GM23338 (cell line): ENCODE measurements around the gene SLCO1C1. TPM values are rescaled to one million over a fixed set of nuclear protein-coding genes. Genes with fewer than 3 reads are reported as not detected.

Experiments
- ATAC-seq: fragments of 200-7000 bp; cut with Tn5 transposase; 3 replicates; pipeline ENCODE4 v1.9.1; 2020
- DNase-seq: peaks from one replicate; pipeline ENCODE4 v3.0.0-alpha.2; 2015; ENCODE audit warnings: low spot score
- H2AFZ ChIP-seq: fragments of 200-600 bp; sonication (generic); 2 replicates; pipeline ENCODE4 v1.8.0; 2016; ENCODE audit warnings: antibody characterized with exemption, mild to moderate bottlenecking, moderate library complexity
- H3F3A ChIP-seq: fragments of 200-600 bp; sonication (generic); replicated peaks from 2 replicates; pipeline ENCODE4 v1.8.0; 2017; ENCODE audit warnings: antibody characterized with exemption, mixed run types, low read depth
- H3K27ac ChIP-seq: fragments of 200-600 bp; sonication (generic); 2 replicates; pipeline ENCODE4 v1.6.1; 2016; ENCODE audit warnings: low read depth
- H3K27me3 ChIP-seq: fragments of 200-600 bp; sonication (generic); 2 replicates; pipeline ENCODE4 v1.8.0; 2016; ENCODE audit warnings: mild to moderate bottlenecking, mixed run types, moderate library complexity; ENCODE audit not compliant: insufficient read depth
- H3K36me3 ChIP-seq: fragments of 200-600 bp; sonication (generic); 2 replicates; pipeline ENCODE4 v1.8.0; 2016; ENCODE audit warnings: mild to moderate bottlenecking; ENCODE audit not compliant: insufficient read depth
- H3K4me1 ChIP-seq: fragments of 200-600 bp; sonication (generic); 2 replicates; pipeline ENCODE4 v1.8.0; 2016; ENCODE audit warnings: mild to moderate bottlenecking, moderate library complexity; ENCODE audit not compliant: insufficient read depth
- H3K4me2 ChIP-seq: fragments of 200-600 bp; sonication (generic); 2 replicates; pipeline ENCODE4 v1.7.1; 2017; ENCODE audit warnings: mixed run types
- H3K4me3 ChIP-seq: fragments of 200-600 bp; sonication (generic); 2 replicates; pipeline ENCODE4 v1.6.1; 2016; ENCODE audit warnings: mixed run types
- H3K79me2 ChIP-seq: fragments of 200-600 bp; sonication (generic); replicated peaks from 2 replicates; pipeline ENCODE4 v1.8.0; 2017; ENCODE audit warnings: mild to moderate bottlenecking; ENCODE audit not compliant: insufficient read depth
- H3K9me2 ChIP-seq: fragments of 200-600 bp; sonication (generic); 2 replicates; pipeline ENCODE4 v1.8.0; 2017; ENCODE audit not compliant: insufficient read depth
- H4K20me1 ChIP-seq: fragments of 200-600 bp; sonication (generic); replicated peaks from 2 replicates; pipeline ENCODE4 v1.8.0; 2017; ENCODE audit warnings: mild to moderate bottlenecking; ENCODE audit not compliant: insufficient read depth
- H3K27ac Mint-ChIP-seq: 2 replicates; pipeline ENCODE4 v1.8.0; 2020; ENCODE audit warnings: inconsistent platforms, mild to moderate bottlenecking, moderate library complexity, mixed read lengths
- H3K27me3 Mint-ChIP-seq: 3 replicates; pipeline ENCODE4 v1.8.0; 2022; ENCODE audit warnings: low read depth, mild to moderate bottlenecking, moderate library complexity, mixed read lengths, inconsistent platforms; ENCODE audit not compliant: insufficient read depth, poor library complexity
- H3K36me3 Mint-ChIP-seq: 3 replicates; pipeline ENCODE4 v1.8.0; 2021; ENCODE audit warnings: low read depth, mild to moderate bottlenecking, inconsistent platforms, moderate library complexity, mixed read lengths
- H3K4me1 Mint-ChIP-seq: 3 replicates; pipeline ENCODE4 v1.8.0; 2020; ENCODE audit warnings: mild to moderate bottlenecking, inconsistent platforms, mixed read lengths
- H3K4me3 Mint-ChIP-seq: 3 replicates; pipeline ENCODE4 v1.8.0; 2021; ENCODE audit warnings: moderate library complexity, mild to moderate bottlenecking, inconsistent platforms, mixed read lengths
- H3K9me3 Mint-ChIP-seq: 3 replicates; pipeline ENCODE4 v1.8.0; 2020; ENCODE audit warnings: moderate library complexity, mild to moderate bottlenecking, inconsistent platforms, mixed read lengths
- CREB1 ChIP-seq: fragments of 250-450 bp; sonication (Bioruptor Pico); IDR thresholded peaks from 2 replicates; pipeline ENCODE4 v1.5.0; 2020; ENCODE audit warnings: low read depth, mild to moderate bottlenecking, moderate library complexity
- CTCF ChIP-seq, 2 experiments: fragments of 200-600 bp in 1 of 2; sonication (generic) in 1 of 2; conservative IDR thresholded peaks; 2 replicates each; pipeline versions ENCODE4 v1.5.1 to v1.6.1; 2016 to 2017; ENCODE audit warnings: antibody characterized with exemption in 2 of 2, low read depth in 2 of 2, mild to moderate bottlenecking in 2 of 2, moderate library complexity in 1 of 2
- ETS1 ChIP-seq: IDR thresholded peaks from 2 replicates; pipeline ENCODE4 v1.6.1; 2016; ENCODE audit warnings: antibody characterized with exemption
- EZH2 ChIP-seq: fragments of 200-600 bp; sonication (generic); IDR thresholded peaks from one replicate; pipeline ENCODE4 v1.8.0; 2017; ENCODE audit warnings: antibody characterized with exemption, mild to moderate bottlenecking, low read depth; ENCODE audit not compliant: unreplicated experiment
- EZH2phosphoT487 ChIP-seq: fragments of 200-600 bp; sonication (generic); IDR thresholded peaks from one replicate; pipeline ENCODE4 v1.8.1; 2018; ENCODE audit warnings: antibody characterized with exemption; ENCODE audit not compliant: unreplicated experiment
- JUNB ChIP-seq: IDR thresholded peaks from one replicate; pipeline ENCODE4 v1.6.1; 2016; ENCODE audit warnings: antibody characterized with exemption; ENCODE audit not compliant: unreplicated experiment
- NANOG ChIP-seq: IDR thresholded peaks from 2 replicates; pipeline ENCODE4 v1.6.1; 2016; ENCODE audit warnings: antibody characterized with exemption, borderline replicate concordance
- POLR2AphosphoS5 ChIP-seq: IDR thresholded peaks from 2 replicates; pipeline ENCODE4 v1.6.1; 2016; ENCODE audit warnings: antibody characterized with exemption, low read depth
- REST ChIP-seq: IDR thresholded peaks from one replicate; pipeline ENCODE4 v1.6.1; 2018; ENCODE audit warnings: antibody characterized with exemption; ENCODE audit not compliant: unreplicated experiment
- STAT1 ChIP-seq: IDR thresholded peaks from one replicate; pipeline ENCODE4 v1.6.1; 2016; ENCODE audit warnings: antibody characterized with exemption; ENCODE audit not compliant: unreplicated experiment
- ZNF114 ChIP-seq: fragments of 250-450 bp; sonication (Bioruptor Pico); IDR thresholded peaks from 2 replicates; pipeline ENCODE4 v1.5.0; 2020; ENCODE audit warnings: mild to moderate bottlenecking, moderate library complexity
- ZNF331 ChIP-seq: fragments of 250-450 bp; sonication (Bioruptor Pico); IDR thresholded peaks from 2 replicates; pipeline ENCODE4 v1.5.0; 2020; ENCODE audit warnings: low read depth, mild to moderate bottlenecking, moderate library complexity
- ZNF462 ChIP-seq: fragments of 250-450 bp; sonication (Bioruptor Pico); IDR thresholded peaks from 2 replicates; pipeline ENCODE4 v1.5.0; 2020; ENCODE audit warnings: mild to moderate bottlenecking, moderate library complexity
- long read RNA-seq: library from polyadenylated mRNA; unstranded; transcript quantifications from one replicate; pipeline ENCODE4 v2.0.0, GENCODE V29; 2020; ENCODE audit not compliant: unreplicated experiment
- polyA plus RNA-seq: library from polyadenylated mRNA; unstranded; fragments of >200 nt; fragmentation: Nextera tagmentation; extraction: Ambion mirVana; gene quantifications from 2 replicates; pipeline ENCODE4 v1.2.1, GENCODE V29; 2016
- total RNA-seq: library from RNA; depleted of rRNA; stranded (reverse); fragments of >200 nt; shearing (Covaris generic); gene quantifications from 2 replicates; pipeline ENCODE4 v1.2.3, GENCODE V29; 2014; rRNA removed

The SLCO1C1 gene
- total RNA-seq: 1.6 TPM in 1 of 2 replicates, not detected in the other
- polyA plus RNA-seq: 0.86 and 0.97 TPM in 2 replicates
- long read RNA-seq: 0 reads

GRCh38 chr12:20695232-20695631 lies at the start of gene SLCO1C1:
TSS of gene SLCO1C1 (plus strand) at chr12:20695332. CDS start at chr12:20699577, 4,245 bp downstream.
- Histone ChIP-seq H3K9me2 (no peaks in the 10 kb centered on the region), H3K79me2 (no peaks in the 10 kb centered on the region), H3F3A (no peaks in the 10 kb centered on the region), H3K36me3 (no peaks in the 10 kb centered on the region), H2AFZ (peak within 1 kb of the TSS; percentile 14; the same call in 1 of the 2 replicates), H3K27me3 (no peaks in the 10 kb centered on the region), H3K4me3 (no peak within 1 kb of the TSS), H4K20me1 (no peaks in the 10 kb centered on the region), H3K27ac (no peak within 1 kb of the TSS; the same call in 1 of the 2 replicates), H3K4me2 (peak within 1 kb of the TSS; percentile 21), H3K4me1 (peaks cover 16% of the 10 kb centered on the region)
- peak within 1 kb of the TSS; percentile 57 for H3K27ac Mint-ChIP-seq
- H3K36me3 Mint-ChIP-seq: no peaks in the 10 kb centered on the region
- no peaks in the 10 kb centered on the region for H3K9me3 Mint-ChIP-seq
- TF ChIP-seq ZNF114 (CRISPR knock-in tag) (no peak), REST (no peak), ZNF331 (CRISPR knock-in tag) (no peak), CREB1 (CRISPR knock-in tag) (no peak), EZH2 (no peak), ZNF462 (CRISPR knock-in tag) (no peak), EZH2phosphoT487 (no peak), CTCF (conservative IDR thresholded peaks at IDR 0.05; ENCODE audit: low read depth in 2 of 2) (no peak), POLR2AphosphoS5 (no peak), ETS1 (no peak), NANOG (no peak), STAT1 (no peak), JUNB (no peak)
- H3K4me3 Mint-ChIP-seq: no peak within 1 kb of the TSS
- ATAC-seq (peak; percentile 78), DNase-seq (peak; percentile 57)
- H3K4me1 Mint-ChIP-seq: peaks cover 32% of the 10 kb centered on the region
- H3K27me3 Mint-ChIP-seq: peaks cover 4% of the 10 kb centered on the region
